ENCODE data around the gene KMT2E. TPM values are rescaled to one million over a fixed set of nuclear protein-coding genes. Genes with fewer than 3 reads are reported as not detected.

The KMT2E gene
- total and polyA plus RNA-seq, 2 donors (not counting 3 experiments of a cell fraction or from before 2014, with no cell fraction given): 19.0 to 74.8 TPM

- H3K79me2 ChIP-seq (ENCODE audit: control insufficient read depth, insufficient read depth, low read length): no peaks in the 10 kb centered on the region
- H2AFZ ChIP-seq (ENCODE audit: low read depth, low read length): no peak overlapping the region
- H3K9me3 ChIP-seq (replicated peaks; ENCODE audit: control insufficient read depth, insufficient read depth, low read length): no peaks in the 10 kb centered on the region
- intact Hi-C loops (cut with micrococcal nuclease) (loop anchor here (5.0 kb wide), 1 partner anchor 179 kb away; no protein-coding TSS in a partner anchor), dilution Hi-C loops (cut with MboI; ENCODE audit: extremely low pct_ligation_motif_present, low sequenced_read_pairs) (no loop called here)
- CTCF ChIA-PET: interaction anchor here (0.8 to 1.3 kb wide), 4 partner anchors 249 to 378 kb away, joined by 3 read pairs; no protein-coding TSS in a partner anchor
- H3K9me1 ChIP-seq (replicated peaks; ENCODE audit: control insufficient read depth, extremely low read depth, insufficient read depth, low read length): no peaks in the 10 kb centered on the region
- no peak overlapping the region for H3K4me2 ChIP-seq (ENCODE audit: insufficient read depth, low read length)
- H3K27me3 ChIP-seq (ENCODE audit: control insufficient read depth in 2 of 2, insufficient read depth in 2 of 2, low read length in 2 of 2): no peaks in the 10 kb centered on the region
- peaks cover 17% of the 10 kb centered on the region for H3K4me1 ChIP-seq (ENCODE audit: control insufficient read depth, extremely low read depth, insufficient read depth, low read length)
- DNase-seq (ENCODE audit: low read depth, low spot score) (no peak), FAIRE-seq (no peak)
- H3K27ac ChIP-seq (ENCODE audit: insufficient read depth, low read depth, low read length): no peak overlapping the region
- H3K36me3 ChIP-seq (ENCODE audit: control insufficient read depth in 2 of 2, extremely low read depth in 1 of 2, insufficient read depth in 2 of 2, low read length in 2 of 2): peaks cover 0 to 2% of the 10 kb centered on the region in 2 experiments
- no peak overlapping the region for H3K4me3 ChIP-seq (replicated peaks in 1 of 3; ENCODE audit: insufficient read depth in 1 of 3, low read depth in 1 of 3, low read length in 3 of 3)
- H3K9ac ChIP-seq (replicated peaks; ENCODE audit: extremely low read depth, insufficient read depth, low read length): no peak overlapping the region
- TF ChIP-seq GATA2 (IDR thresholded peaks at IDR 0.05; ENCODE audit: insufficient read depth, insufficient read length, low read depth, low read length) (no peak), FOS (IDR thresholded peaks at IDR 0.05; ENCODE audit: borderline replicate concordance, insufficient read depth, low read length) (no peak), MYC (IDR thresholded peaks at IDR 0.05; ENCODE audit: low read depth, low read length) (no peak), POLR2A (IDR thresholded peaks at IDR 0.05; ENCODE audit: low read depth, low read length) (no peak), EZH2 (IDR thresholded peaks at IDR 0.05; ENCODE audit: borderline replicate concordance, low read depth, low read length, severe bottlenecking) (no peak), JUN (IDR thresholded peaks at IDR 0.05; ENCODE audit: borderline replicate concordance, insufficient read depth, insufficient read length, low read depth) (no peak), POLR2AphosphoS5 (IDR thresholded peaks at IDR 0.05; ENCODE audit: insufficient read depth, low read depth, low read length) (no peak)
- TF ChIP-seq, protein P1, sequence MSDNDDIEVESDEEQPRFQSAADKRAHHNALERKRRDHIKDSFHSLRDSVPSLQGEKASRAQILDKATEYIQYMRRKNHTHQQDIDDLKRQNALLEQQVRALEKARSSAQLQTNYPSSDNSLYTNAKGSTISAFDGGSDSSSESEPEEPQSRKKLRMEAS (IDR thresholded peaks at IDR 0.05; ENCODE audit: insufficient read depth, insufficient read length): no peak
- TF ChIP-seq, protein P2, sequence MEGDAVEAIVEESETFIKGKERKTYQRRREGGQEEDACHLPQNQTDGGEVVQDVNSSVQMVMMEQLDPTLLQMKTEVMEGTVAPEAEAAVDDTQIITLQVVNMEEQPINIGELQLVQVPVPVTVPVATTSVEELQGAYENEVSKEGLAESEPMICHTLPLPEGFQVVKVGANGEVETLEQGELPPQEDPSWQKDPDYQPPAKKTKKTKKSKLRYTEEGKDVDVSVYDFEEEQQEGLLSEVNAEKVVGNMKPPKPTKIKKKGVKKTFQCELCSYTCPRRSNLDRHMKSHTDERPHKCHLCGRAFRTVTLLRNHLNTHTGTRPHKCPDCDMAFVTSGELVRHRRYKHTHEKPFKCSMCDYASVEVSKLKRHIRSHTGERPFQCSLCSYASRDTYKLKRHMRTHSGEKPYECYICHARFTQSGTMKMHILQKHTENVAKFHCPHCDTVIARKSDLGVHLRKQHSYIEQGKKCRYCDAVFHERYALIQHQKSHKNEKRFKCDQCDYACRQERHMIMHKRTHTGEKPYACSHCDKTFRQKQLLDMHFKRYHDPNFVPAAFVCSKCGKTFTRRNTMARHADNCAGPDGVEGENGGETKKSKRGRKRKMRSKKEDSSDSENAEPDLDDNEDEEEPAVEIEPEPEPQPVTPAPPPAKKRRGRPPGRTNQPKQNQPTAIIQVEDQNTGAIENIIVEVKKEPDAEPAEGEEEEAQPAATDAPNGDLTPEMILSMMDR (IDR thresholded peaks at IDR 0.05; ENCODE audit: extremely low read depth in 1 of 2, insufficient read depth in 1 of 2, low read depth in 1 of 2, low read length in 2 of 2): no peak
- no peaks in the 10 kb centered on the region for H4K20me1 ChIP-seq (replicated peaks; ENCODE audit: control insufficient read depth, extremely low read depth, insufficient read depth, low read length)
- BruUV-seq (replicated peaks): no TSS peak
- POLR2A ChIA-PET: no interaction called here
Measured at GRCh38 chr7:105153531-105153930, 139.5 kb downstream of the KMT2E start.

Data from endothelial cell of umbilical vein (primary cell).